ENCODE data around the gene FGF14.
A peak's percentile ranks its signal among the peaks of the same experiment; 100 is the strongest.
"Not testable (repeated sequence)": the region's sequence is repeated elsewhere in the genome, so short reads cannot be mapped to it uniquely, and the experiment has no call there.

FGF14 gene

GRCh38 chr13:102117175-102117831 is 284.5 kb downstream of the FGF14 start:
- no peaks in the 10 kb centered on the region for H3K36me3 ChIP-seq (ENCODE audit: control insufficient read depth, insufficient read depth, low read length)
- H3K27me3 ChIP-seq (replicated peaks; ENCODE audit: control insufficient read depth, insufficient read depth, low read length): no peaks in the 10 kb centered on the region
- no peak for DNase-seq (ENCODE audit: extremely low read depth, insufficient read length)
- no peak overlapping the region for H3K4me3 ChIP-seq (replicated peaks; ENCODE audit: low read depth, low read length)
- TF ChIP-seq CTCF (IDR thresholded peaks at IDR 0.05; ENCODE audit: insufficient read depth, low read length, poor library complexity, severe bottlenecking): no peak

GRCh38 chr13:102103469-102103868 is 298.4 kb downstream of the FGF14 start:
- Histone ChIP-seq H3K27me3 (replicated peaks; ENCODE audit: control insufficient read depth, insufficient read depth, low read length) (no peaks in the 10 kb centered on the region), H3K36me3 (ENCODE audit: control insufficient read depth, insufficient read depth, low read length) (no peaks in the 10 kb centered on the region), H3K4me3 (replicated peaks; ENCODE audit: low read depth, low read length) (no peak overlapping the region)
- no peak for TF ChIP-seq CTCF (IDR thresholded peaks at IDR 0.05; ENCODE audit: insufficient read depth, low read length, poor library complexity, severe bottlenecking)
- no peak for DNase-seq (ENCODE audit: extremely low read depth, insufficient read length)

GRCh38 chr13:102100234-102100633 is 301.6 kb downstream of the FGF14 start:
- no peak for DNase-seq (ENCODE audit: extremely low read depth, insufficient read length)
- no peaks in the 10 kb centered on the region for H3K27me3 ChIP-seq (replicated peaks; ENCODE audit: control insufficient read depth, insufficient read depth, low read length)
- H3K4me3 ChIP-seq (replicated peaks; ENCODE audit: low read depth, low read length): no peak overlapping the region
- no peaks in the 10 kb centered on the region for H3K36me3 ChIP-seq (ENCODE audit: control insufficient read depth, insufficient read depth, low read length)
- TF ChIP-seq CTCF (IDR thresholded peaks at IDR 0.05; ENCODE audit: insufficient read depth, low read length, poor library complexity, severe bottlenecking): no peak

GRCh38 chr13:102097708-102098107 is 304.1 kb downstream of the FGF14 start:
- Histone ChIP-seq H3K4me3 (replicated peaks; ENCODE audit: low read depth, low read length) (no peak overlapping the region), H3K36me3 (ENCODE audit: control insufficient read depth, insufficient read depth, low read length) (no peaks in the 10 kb centered on the region), H3K27me3 (replicated peaks; ENCODE audit: control insufficient read depth, insufficient read depth, low read length) (no peaks in the 10 kb centered on the region)
- no peak for DNase-seq (ENCODE audit: extremely low read depth, insufficient read length)
- TF ChIP-seq CTCF (IDR thresholded peaks at IDR 0.05; ENCODE audit: insufficient read depth, low read length, poor library complexity, severe bottlenecking): no peak

GRCh38 chr13:102093288-102093687 is 308.6 kb downstream of the FGF14 start:
- not testable (repeated sequence) for DNase-seq (ENCODE audit: extremely low read depth, insufficient read length); H3K27me3 ChIP-seq (replicated peaks; ENCODE audit: control insufficient read depth, insufficient read depth, low read length); H3K4me3 ChIP-seq (replicated peaks; ENCODE audit: low read depth, low read length); H3K36me3 ChIP-seq (ENCODE audit: control insufficient read depth, insufficient read depth, low read length)

GRCh38 chr13:102091231-102091630 is 310.6 kb downstream of the FGF14 start:
- no peaks in the 10 kb centered on the region for H3K36me3 ChIP-seq (ENCODE audit: control insufficient read depth, insufficient read depth, low read length)
- no peak for DNase-seq (ENCODE audit: extremely low read depth, insufficient read length)
- TF ChIP-seq CTCF (IDR thresholded peaks at IDR 0.05; ENCODE audit: insufficient read depth, low read length, poor library complexity, severe bottlenecking): peak; percentile 22
- H3K4me3 ChIP-seq (replicated peaks; ENCODE audit: low read depth, low read length): no peak overlapping the region
- no peaks in the 10 kb centered on the region for H3K27me3 ChIP-seq (replicated peaks; ENCODE audit: control insufficient read depth, insufficient read depth, low read length)
